ENCODE measurements around the gene LLGL2. TPM values are rescaled to one million over a fixed set of nuclear protein-coding genes. Genes with fewer than 3 reads are reported as not detected.

The LLGL2 gene
- total RNA-seq, 4 donors from 2014 or later = 6.1 to 12.3 (median 9.1) TPM

DNA sequence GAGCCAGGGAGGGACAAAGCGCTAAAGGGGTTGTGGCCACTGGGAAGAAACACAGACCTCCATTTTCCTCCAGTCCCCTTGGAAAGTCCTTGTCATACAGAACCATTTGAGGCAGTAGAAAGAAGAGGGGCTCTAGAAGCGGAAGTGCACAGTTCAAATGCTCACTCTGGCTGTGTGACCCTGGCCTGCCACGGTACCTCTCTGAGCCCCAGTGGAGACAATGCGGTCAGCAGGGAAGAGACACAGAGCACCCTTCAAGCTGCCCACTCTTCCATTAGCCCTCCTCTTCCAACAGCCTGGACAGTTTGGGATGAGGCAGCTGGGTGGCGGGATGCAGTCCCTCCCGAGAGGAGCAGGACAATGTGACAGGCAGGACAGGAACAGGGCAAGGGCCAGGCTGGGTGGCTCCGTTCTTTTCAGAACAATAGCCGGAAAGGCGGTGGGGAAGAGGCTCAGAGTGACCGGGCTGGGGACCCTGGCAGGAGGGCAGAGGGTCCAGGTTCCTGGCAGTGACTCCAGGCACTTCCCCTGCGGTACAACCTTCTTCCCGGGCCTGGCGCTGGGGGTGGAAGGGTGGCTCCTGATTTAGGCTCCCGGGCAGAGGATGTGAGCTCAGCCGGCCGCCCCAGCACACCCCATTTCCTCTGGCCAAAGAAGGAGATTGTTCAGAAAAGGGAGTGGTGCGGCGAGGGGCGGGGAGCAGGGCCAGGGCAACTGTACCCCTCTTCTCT, 15.8 kb upstream of the LLGL2 start:
- H3K4me1 ChIP-seq = peaks cover 58 to 85% (median 83%) of the 10 kb centered on the region in 4 donors
- DNase-seq (ENCODE audit: extremely low spot score) = no peak
- H3K4me3 ChIP-seq = peak overlapping the region; percentile 7 to 27 (median 18)
- H3K27me3 ChIP-seq = no peaks in the 10 kb centered on the region
- 72% methylated on average over 13 of the region's 19 CpGs for WGBS
- H3K27ac ChIP-seq (replicated peaks in 1 of 4) = peak overlapping the region; percentile 93 to 96 (median 94)
- peaks cover 17 to 70% (median 51%) of the 10 kb centered on the region in 4 donors for H3K36me3 ChIP-seq
- intact Hi-C loops (cut with DNase I) = loop anchor here (10.0 kb wide), 1 partner anchor 225 kb away; the partner anchor contains the start of gene SLC25A19
- H3K9me3 ChIP-seq = no peaks in the 10 kb centered on the region
- TF ChIP-seq POLR2A (IDR thresholded peaks at IDR 0.05; ENCODE audit: low read depth) (no peak), CTCF (IDR thresholded peaks at IDR 0.05) (no peak), EP300 (IDR thresholded peaks at IDR 0.05) (peak; percentile 38), POLR2AphosphoS5 (IDR thresholded peaks at IDR 0.05) (peak; percentile 58 to 71)

DNA sequence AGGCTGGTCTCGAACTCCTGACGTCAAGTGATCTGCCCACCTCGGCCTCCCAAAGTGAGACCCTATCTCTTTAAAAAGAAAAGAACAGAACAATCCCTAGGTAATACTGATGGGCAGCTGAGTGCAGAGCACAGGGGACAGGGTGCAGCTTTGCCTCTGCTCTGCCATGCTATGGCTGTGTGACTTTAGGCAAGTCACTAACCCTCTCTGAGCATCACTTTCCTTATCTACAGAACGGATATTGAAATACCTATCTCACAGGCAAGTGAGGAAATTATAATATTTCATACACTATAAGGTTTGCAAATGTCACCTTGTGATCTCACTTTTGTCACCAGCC, 14.3 kb upstream of the LLGL2 start:
- WGBS = 82% methylated on average over 4 of the region's 4 CpGs
- H3K27me3 ChIP-seq = no peaks in the 10 kb centered on the region
- intact Hi-C loops (cut with DNase I) = loop anchor here (10.0 kb wide), 1 partner anchor 226 kb away; the partner anchor contains the start of gene SLC25A19
- no peak for DNase-seq (ENCODE audit: extremely low spot score)
- H3K9me3 ChIP-seq = no peaks in the 10 kb centered on the region
- peaks cover 7 to 54% (median 36%) of the 10 kb centered on the region in 4 donors for H3K36me3 ChIP-seq
- peak overlapping the region; percentile 93 to 96 (median 94) for H3K27ac ChIP-seq (replicated peaks in 1 of 4)
- TF ChIP-seq CTCF (IDR thresholded peaks at IDR 0.05) (no peak), POLR2A (IDR thresholded peaks at IDR 0.05; ENCODE audit: low read depth) (no peak), POLR2AphosphoS5 (IDR thresholded peaks at IDR 0.05) (no peak), EP300 (IDR thresholded peaks at IDR 0.05) (no peak)
- H3K4me3 ChIP-seq = peak overlapping the region; percentile 92 to 98 (median 96)
- peaks cover 58 to 92% (median 83%) of the 10 kb centered on the region in 4 donors for H3K4me1 ChIP-seq

GRCh38 chr17:75511610-75512575, 13.6 kb upstream of the LLGL2 start:
- Histone ChIP-seq H3K9me3 (no peaks in the 10 kb centered on the region), H3K4me3 (peak overlapping the region; percentile 92 to 98 (median 96)), H3K4me1 (peaks cover 58 to 93% (median 84%) of the 10 kb centered on the region in 4 donors), H3K27me3 (no peaks in the 10 kb centered on the region), H3K36me3 (peaks cover under 1 to 48% (median 29%) of the 10 kb centered on the region in 4 donors), H3K27ac (replicated peaks in 1 of 4) (peak overlapping the region; percentile 93 to 96 (median 94))
- intact Hi-C loops (cut with DNase I) = loop anchor here (10.0 kb wide), 1 partner anchor 227 kb away; the partner anchor contains the start of gene SLC25A19
- peak; percentile 14 to 17 for TF ChIP-seq POLR2AphosphoS5 (IDR thresholded peaks at IDR 0.05)
- TF ChIP-seq POLR2A (IDR thresholded peaks at IDR 0.05; ENCODE audit: low read depth) = no peak
- 62% methylated on average over 10 of the region's 13 CpGs for WGBS
- no peak for DNase-seq (ENCODE audit: extremely low spot score)

GRCh38 chr17:75512926-75513640, 12.4 kb upstream of the LLGL2 start:
- peaks cover 0 to 38% (median 17%) of the 10 kb centered on the region in 4 donors for H3K36me3 ChIP-seq
- H3K27ac ChIP-seq (replicated peaks in 1 of 4) = peak overlapping the region; percentile 93 to 96 (median 94)
- DNase-seq (ENCODE audit: extremely low spot score) = no peak
- peak overlapping the region; percentile 92 to 98 (median 96) for H3K4me3 ChIP-seq
- H3K27me3 ChIP-seq = no peaks in the 10 kb centered on the region
- no peaks in the 10 kb centered on the region for H3K9me3 ChIP-seq
- peaks cover 65 to 93% (median 83%) of the 10 kb centered on the region in 4 donors for H3K4me1 ChIP-seq
- no peak for TF ChIP-seq CTCF (IDR thresholded peaks at IDR 0.05)
- no peak for TF ChIP-seq EP300 (IDR thresholded peaks at IDR 0.05)
- TF ChIP-seq POLR2A (IDR thresholded peaks at IDR 0.05; ENCODE audit: low read depth) = no peak
- TF ChIP-seq POLR2AphosphoS5 (IDR thresholded peaks at IDR 0.05) = no peak
- intact Hi-C loops (cut with DNase I) = loop anchor here (10.0 kb wide), 1 partner anchor 228 kb away; the partner anchor contains the start of gene SLC25A19
- 47% methylated on average over 9 of the region's 10 CpGs for WGBS
